ENCODE data around the gene HOXD9. TPM values are rescaled to one million over a fixed set of nuclear protein-coding genes. Genes with fewer than 3 reads are reported as not detected.

Gene HOXD9
- total RNA-seq, 1 donor, result 0.36 TPM

DNA sequence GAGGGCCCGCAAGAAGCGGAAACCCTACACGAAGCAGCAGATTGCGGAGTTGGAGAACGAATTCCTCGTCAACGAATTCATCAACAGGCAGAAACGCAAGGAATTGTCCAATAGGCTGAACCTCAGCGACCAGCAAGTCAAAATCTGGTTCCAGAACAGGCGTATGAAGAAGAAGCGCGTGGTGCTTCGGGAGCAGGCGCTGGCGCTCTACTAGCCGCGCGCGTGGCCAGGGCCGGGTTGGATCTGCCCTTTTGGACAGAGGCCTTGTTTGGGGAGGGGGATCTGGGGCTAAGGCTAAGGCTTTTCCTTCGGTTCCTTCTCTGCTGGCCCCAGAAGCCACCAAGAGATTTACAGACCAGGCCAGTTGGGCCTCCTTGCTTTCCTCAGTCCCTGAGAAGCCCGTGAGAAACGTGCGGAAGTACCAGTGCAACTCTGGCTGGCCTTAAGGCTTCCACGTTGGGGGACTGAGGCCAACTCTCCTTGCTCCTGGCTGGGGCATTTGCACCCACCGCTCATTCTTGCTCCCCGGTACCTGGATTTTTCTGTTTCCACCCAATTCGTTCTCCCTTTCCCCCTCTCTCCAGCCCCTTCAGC lies 21.9 kb upstream of the HOXD9 start:
- Histone ChIP-seq H3K36me3 (ENCODE audit: insufficient read depth, low read length) (no peaks in the 10 kb centered on the region), H3K27ac (ENCODE audit: low read depth, low read length) (no peak overlapping the region), H3K9me3 (ENCODE audit: low read depth, low read length) (no peaks in the 10 kb centered on the region), H4K20me1 (ENCODE audit: insufficient read depth, low read length) (peaks cover 3% of the 10 kb centered on the region), H3K4me1 (ENCODE audit: insufficient read depth, low read length) (peaks cover 12% of the 10 kb centered on the region), H3K4me3 (ENCODE audit: insufficient read depth, low read length) (no peak overlapping the region), H3K4me2 (ENCODE audit: insufficient read depth, low read length) (no peak overlapping the region), H2AFZ (ENCODE audit: low read length) (no peak overlapping the region), H3K79me2 (ENCODE audit: insufficient read depth, low read length) (no peaks in the 10 kb centered on the region), H3K27me3 (ENCODE audit: insufficient read depth, low read length) (peaks cover 99% of the 10 kb centered on the region)
- no peak for DNase-seq (ENCODE audit: insufficient read length, low spot score, missing footprints)
- TF ChIP-seq, protein P1, sequence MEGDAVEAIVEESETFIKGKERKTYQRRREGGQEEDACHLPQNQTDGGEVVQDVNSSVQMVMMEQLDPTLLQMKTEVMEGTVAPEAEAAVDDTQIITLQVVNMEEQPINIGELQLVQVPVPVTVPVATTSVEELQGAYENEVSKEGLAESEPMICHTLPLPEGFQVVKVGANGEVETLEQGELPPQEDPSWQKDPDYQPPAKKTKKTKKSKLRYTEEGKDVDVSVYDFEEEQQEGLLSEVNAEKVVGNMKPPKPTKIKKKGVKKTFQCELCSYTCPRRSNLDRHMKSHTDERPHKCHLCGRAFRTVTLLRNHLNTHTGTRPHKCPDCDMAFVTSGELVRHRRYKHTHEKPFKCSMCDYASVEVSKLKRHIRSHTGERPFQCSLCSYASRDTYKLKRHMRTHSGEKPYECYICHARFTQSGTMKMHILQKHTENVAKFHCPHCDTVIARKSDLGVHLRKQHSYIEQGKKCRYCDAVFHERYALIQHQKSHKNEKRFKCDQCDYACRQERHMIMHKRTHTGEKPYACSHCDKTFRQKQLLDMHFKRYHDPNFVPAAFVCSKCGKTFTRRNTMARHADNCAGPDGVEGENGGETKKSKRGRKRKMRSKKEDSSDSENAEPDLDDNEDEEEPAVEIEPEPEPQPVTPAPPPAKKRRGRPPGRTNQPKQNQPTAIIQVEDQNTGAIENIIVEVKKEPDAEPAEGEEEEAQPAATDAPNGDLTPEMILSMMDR (IDR thresholded peaks at IDR 0.05; ENCODE audit: extremely low read depth, low read depth, low read length), result no peak

DNA sequence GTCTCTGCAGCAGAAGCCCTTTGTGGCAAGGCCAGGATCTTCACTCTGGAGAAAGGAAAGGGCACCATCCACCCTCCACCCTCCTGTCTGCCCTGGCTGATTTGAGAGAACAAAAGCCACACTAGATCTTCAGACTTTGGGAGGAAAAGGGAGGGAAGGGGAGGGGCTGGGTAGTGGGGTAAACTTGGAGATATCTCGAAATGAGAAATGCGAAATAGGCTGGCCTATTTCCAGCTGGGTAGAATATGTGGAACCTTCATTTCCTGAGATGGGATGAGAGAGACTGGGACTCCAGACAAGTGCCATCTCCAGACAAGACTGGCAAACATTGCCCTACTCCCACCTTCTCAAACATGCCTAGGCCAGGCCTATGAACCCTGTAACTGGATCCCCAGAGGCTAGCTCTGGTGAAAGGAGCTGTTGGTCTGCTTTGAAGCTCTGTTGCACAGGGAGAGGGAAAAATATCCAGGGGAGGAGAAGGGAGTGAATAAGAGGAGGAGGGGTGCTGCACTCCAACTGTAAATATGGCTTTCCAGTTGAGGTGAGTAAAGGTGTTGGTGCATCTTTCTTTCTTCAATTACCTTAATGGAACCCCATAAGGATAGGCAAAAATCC lies 21.2 kb upstream of the HOXD9 start:
- DNase-seq (ENCODE audit: insufficient read length, low spot score, missing footprints), result no peak
- H3K27me3 ChIP-seq (ENCODE audit: insufficient read depth, low read length), result peaks cover 99% of the 10 kb centered on the region
- TF ChIP-seq, protein P1 (IDR thresholded peaks at IDR 0.05; ENCODE audit: extremely low read depth, low read depth, low read length), result no peak

DNA sequence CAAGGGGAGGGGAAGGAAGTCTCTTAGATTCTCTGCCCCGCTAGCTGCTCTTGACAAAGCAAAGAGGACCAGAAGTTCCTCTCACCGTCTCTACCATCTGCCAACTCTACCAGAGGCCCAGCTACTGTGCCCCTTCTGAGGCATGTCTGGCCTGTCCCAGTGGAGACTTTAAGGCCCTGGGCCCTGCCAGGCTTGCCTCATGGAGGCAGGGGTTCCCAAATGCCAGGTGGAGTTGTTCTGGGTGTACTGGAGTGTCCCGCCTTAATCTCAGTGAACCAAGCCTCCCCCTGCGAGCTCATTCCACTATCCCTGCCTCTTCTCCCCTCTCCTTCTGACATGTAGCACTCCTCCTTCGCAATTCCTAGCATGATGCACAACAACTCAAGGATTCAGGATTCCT lies 20.7 kb upstream of the HOXD9 start:
- peaks cover 99% of the 10 kb centered on the region for H3K27me3 ChIP-seq (ENCODE audit: insufficient read depth, low read length)

More for the DNA sequence above, 21.2 kb upstream of the HOXD9 start:
- H3K4me3 ChIP-seq (ENCODE audit: insufficient read depth, low read length), result no peak overlapping the region
- no peaks in the 10 kb centered on the region for H3K9me3 ChIP-seq (ENCODE audit: low read depth, low read length)
- H2AFZ ChIP-seq (ENCODE audit: low read length), result no peak overlapping the region
- no peaks in the 10 kb centered on the region for H3K79me2 ChIP-seq (ENCODE audit: insufficient read depth, low read length)
- H3K4me1 ChIP-seq (ENCODE audit: insufficient read depth, low read length), result peaks cover 12% of the 10 kb centered on the region
- H4K20me1 ChIP-seq (ENCODE audit: insufficient read depth, low read length), result peaks cover 3% of the 10 kb centered on the region
- H3K36me3 ChIP-seq (ENCODE audit: insufficient read depth, low read length), result no peaks in the 10 kb centered on the region
- no peak overlapping the region for H3K27ac ChIP-seq (ENCODE audit: low read depth, low read length)
- H3K4me2 ChIP-seq (ENCODE audit: insufficient read depth, low read length), result no peak overlapping the region

DNA sequence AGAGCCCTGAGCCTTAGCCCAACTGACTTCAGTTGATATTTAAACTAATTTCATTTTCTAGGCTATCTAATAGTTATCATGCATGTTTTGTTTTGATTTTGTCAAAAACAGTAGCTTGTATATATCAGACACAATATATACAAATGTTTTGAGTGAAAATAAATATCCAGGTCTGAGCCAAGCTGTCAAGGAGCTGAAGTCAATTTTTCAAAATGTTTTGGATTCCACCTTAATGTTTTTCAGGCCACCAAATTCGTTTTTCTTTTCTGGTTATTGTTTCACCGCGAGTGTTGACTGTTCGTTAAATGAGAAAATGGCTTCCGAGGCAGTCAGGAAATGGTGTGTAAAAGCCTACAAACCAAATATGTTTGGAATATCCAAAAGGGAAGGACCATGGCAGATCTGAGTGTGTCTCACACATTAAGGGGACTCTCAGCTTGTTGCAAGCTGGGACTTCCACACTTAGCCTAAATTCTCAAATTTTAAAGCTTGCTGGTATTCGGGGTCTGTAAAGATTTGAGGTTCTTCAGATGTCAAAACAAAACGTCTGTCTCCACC lies 20.1 kb upstream of the HOXD9 start:
- H3K4me1 ChIP-seq (ENCODE audit: insufficient read depth, low read length), result peaks cover 8% of the 10 kb centered on the region
- TF ChIP-seq, protein P1 (IDR thresholded peaks at IDR 0.05; ENCODE audit: extremely low read depth, low read depth, low read length), result no peak
- no peaks in the 10 kb centered on the region for H3K79me2 ChIP-seq (ENCODE audit: insufficient read depth, low read length)
- no peaks in the 10 kb centered on the region for H3K36me3 ChIP-seq (ENCODE audit: insufficient read depth, low read length)
- no peak overlapping the region for H2AFZ ChIP-seq (ENCODE audit: low read length)
- H4K20me1 ChIP-seq (ENCODE audit: insufficient read depth, low read length), result peaks cover 3% of the 10 kb centered on the region
- no peak overlapping the region for H3K27ac ChIP-seq (ENCODE audit: low read depth, low read length)
- no peak for DNase-seq (ENCODE audit: insufficient read length, low spot score, missing footprints)
- H3K4me3 ChIP-seq (ENCODE audit: insufficient read depth, low read length), result no peak overlapping the region
- H3K27me3 ChIP-seq (ENCODE audit: insufficient read depth, low read length), result peaks cover 99% of the 10 kb centered on the region
- H3K4me2 ChIP-seq (ENCODE audit: insufficient read depth, low read length), result no peak overlapping the region
- no peaks in the 10 kb centered on the region for H3K9me3 ChIP-seq (ENCODE audit: low read depth, low read length)

More for the DNA sequence above, 20.7 kb upstream of the HOXD9 start:
- TF ChIP-seq, protein P1 (IDR thresholded peaks at IDR 0.05; ENCODE audit: extremely low read depth, low read depth, low read length), result no peak
- no peaks in the 10 kb centered on the region for H3K36me3 ChIP-seq (ENCODE audit: insufficient read depth, low read length)
- peaks cover 12% of the 10 kb centered on the region for H3K4me1 ChIP-seq (ENCODE audit: insufficient read depth, low read length)
- H4K20me1 ChIP-seq (ENCODE audit: insufficient read depth, low read length), result peaks cover 3% of the 10 kb centered on the region
- H3K4me2 ChIP-seq (ENCODE audit: insufficient read depth, low read length), result no peak overlapping the region
- H2AFZ ChIP-seq (ENCODE audit: low read length), result no peak overlapping the region
- DNase-seq (ENCODE audit: insufficient read length, low spot score, missing footprints), result no peak
- H3K4me3 ChIP-seq (ENCODE audit: insufficient read depth, low read length), result no peak overlapping the region
- no peaks in the 10 kb centered on the region for H3K79me2 ChIP-seq (ENCODE audit: insufficient read depth, low read length)
- H3K9me3 ChIP-seq (ENCODE audit: low read depth, low read length), result no peaks in the 10 kb centered on the region
- H3K27ac ChIP-seq (ENCODE audit: low read depth, low read length), result no peak overlapping the region
